ENCODE data around the gene CHIC2.
"Not testable (repeated sequence)": the region's sequence is repeated elsewhere in the genome, so short reads cannot be mapped to it uniquely, and the experiment has no call there.

CHIC2 gene

DNA sequence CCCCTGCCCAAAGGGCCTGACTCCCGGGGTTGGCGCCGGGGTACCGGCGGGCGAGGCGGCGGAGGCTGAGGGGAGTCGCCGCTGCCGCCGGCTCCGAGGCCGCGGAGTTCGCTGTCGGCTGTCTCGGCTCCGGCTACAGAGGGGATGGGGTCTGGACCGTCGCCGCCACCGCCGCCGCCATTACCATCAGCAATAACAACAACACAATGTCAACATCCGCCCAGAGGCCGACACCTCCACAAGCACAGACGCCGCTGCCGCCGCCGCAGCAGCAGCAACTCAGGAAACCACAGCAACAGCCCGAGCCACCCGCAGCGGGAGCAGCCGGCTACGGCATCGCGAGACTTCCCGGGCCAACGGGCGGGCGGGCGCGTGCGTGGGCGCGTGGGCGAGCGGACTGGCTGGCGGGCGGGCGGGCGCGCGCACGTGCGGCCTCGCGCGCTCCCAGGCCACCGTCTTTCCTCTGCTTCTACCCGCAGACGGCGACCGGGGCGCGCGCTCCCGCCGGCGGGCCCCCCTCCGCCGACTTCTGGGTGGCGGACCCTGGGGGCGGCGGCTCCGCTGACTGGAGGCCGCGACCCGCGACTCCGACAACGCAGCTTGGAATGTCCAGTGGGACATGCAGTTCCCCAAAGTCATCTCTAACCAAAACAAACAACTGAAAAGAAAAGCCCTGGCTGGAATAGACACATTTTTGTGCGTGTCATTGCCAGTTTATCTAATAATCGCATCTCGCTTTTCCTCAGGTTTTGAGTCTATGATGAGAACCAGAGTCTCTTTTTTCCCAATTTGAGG is at the start of gene CHIC2:
Gene CHIC2 (minus strand): TSS at position 289 of the 795 bp plus-strand sequence. CDS start 305 bp downstream, outside the sequence.
- peak; percentile 87 for DNase-seq (ENCODE audit: low spot score)

DNA sequence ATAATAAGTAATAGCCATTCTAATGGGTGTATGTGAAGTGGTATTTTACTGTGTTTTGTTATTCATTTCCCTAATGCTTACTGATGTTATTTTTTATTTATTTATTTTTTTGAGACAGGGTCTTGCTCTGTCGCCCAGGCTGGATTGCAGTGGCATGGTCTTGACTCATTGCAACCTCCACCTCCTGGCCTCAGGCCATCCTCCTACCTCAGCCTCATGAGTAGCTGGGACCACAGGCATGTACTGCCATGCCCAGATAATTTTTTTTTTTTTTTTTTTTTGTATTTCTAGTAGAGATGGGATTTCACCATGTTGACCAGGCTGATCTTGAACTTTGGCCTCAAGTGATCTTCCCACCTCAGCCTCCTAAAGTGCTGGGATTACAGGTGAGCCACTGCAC is 48.8 kb upstream of the CHIC2 start:
- DNase-seq (ENCODE audit: low spot score): not testable (repeated sequence)

- no peak for DNase-seq (ENCODE audit: low spot score)
These were observed 45.6 kb upstream of the CHIC2 start for GRCh38 chr4:54110019-54110416.

DNA sequence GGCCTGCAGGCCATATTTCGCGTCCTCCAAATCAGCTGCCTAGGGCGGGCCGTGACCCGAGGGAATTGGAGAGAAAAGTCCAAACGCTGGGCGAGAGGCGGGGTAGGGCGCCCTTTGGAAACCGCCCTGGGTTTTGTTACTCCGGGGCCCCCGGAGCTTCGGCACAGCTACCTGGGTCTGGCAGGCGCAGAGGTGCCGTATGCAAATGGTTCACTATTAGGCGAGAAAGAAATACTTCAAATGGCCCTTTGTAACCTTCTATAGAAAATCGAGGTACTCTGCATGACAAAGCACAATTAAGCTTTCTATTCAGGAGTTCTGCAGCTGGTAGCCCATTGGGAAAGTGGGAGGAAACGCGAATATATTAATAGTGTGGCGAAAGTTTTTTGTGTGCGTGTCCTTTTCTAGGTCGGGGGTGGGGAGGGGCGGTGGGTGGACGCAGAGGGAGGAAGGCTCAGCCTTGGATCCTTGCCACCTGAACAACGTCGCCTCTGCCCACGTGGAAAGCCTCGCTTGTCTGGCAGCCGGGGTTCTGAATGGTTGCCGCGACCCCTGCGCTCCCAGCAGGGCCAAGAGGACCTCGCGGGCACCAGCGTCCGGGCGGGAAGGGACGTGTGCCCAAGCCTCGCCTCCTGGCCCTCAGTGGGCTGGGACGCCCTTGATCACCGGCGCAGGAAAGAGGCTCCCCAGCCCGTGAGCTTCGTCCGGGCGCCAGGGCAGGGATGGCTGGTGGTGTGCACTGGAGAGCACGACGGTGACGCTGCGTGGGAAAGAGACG is 45.0 kb upstream of the CHIC2 start:
- no peak for DNase-seq (ENCODE audit: low spot score)

GRCh38 chr4:54107951-54108748 is 43.7 kb upstream of the CHIC2 start:
- no peak for DNase-seq (ENCODE audit: low spot score)

DNA sequence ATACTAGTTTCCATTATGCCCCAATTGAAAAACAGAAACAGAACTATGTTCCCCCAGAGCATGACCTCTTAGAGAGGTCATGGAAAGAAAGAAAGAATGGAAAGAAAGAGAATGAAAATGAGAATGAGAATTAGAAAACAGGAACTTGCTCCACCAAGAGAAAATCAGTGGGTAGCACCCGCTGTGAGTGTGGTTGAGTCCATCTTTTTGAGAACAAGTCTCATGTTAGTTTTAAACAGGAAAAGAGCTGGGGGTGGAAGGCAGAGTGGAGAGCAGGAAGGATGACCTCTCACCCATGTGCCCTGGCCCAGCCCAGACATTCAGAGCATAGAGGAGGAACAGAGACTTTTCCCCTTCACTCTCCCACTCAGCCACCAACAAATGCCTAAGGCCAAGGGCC is 40.5 kb upstream of the CHIC2 start:
- DNase-seq (ENCODE audit: low spot score): no peak

- no peak for DNase-seq (ENCODE audit: low spot score)
These were observed 38.8 kb upstream of the CHIC2 start for GRCh38 chr4:54103190-54103574.

DNA sequence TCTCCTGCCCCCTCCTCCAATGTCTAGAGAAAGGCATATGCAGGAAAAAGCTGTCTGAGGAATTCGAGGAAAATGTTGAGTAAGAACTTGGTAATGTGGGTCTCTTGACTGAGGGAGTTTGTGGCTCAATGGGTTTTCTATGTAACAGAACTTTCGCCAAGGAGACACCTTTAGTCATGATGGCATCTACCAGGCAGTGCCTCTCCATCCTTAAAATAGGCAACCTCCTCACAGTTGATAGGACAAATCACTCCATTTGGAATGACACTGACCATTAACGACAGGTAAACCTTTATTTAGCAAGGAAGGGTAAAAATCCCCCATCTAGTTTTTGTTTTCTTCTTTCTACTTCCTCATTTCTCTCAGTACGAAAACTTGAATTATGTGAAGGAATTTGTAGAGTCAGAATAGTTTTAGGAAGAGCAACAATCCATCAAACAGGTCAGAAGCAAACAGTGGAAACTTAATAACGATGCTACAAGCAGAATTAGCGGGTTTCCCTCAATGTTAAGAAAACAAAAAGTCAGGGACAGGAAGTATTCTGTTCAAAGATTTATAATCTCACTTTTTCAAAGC is 38.2 kb upstream of the CHIC2 start:
- DNase-seq (ENCODE audit: low spot score): no peak

DNA sequence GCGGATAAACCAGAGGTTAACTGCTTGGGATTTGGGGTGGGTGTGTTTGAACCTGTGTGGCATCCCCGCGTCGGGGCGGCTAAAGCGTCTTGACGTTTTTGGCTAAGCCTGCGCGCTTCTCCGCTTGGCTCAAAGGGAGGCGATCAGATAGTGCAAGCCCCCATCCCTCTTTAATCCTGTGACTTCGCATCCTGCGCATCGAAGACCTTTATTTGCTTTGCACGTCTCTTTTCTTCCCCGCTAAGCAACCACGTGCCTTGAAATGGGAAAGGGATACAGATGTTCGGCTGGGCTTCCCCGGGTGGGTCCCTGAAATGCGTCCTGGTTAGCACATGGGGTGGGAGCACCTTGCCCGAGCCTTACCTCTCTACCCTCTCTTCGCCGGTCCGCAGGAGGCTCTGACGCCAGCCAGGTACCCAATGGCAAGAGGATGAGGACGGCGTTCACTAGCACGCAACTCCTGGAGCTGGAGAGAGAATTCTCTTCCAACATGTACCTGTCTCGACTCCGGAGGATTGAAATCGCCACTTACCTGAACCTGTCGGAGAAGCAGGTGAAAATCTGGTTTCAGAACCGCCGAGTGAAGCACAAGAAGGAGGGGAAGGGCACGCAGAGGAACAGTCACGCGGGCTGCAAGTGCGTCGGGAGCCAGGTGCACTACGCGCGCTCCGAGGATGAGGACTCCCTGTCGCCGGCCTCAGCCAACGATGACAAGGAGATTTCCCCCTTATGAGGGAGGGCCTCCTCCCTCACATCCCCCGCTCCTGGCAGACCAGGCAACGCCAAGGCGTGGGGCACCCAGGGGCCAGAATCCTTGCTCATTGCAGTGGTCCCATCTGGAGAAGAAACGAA is 37.0 kb upstream of the CHIC2 start:
- no peak for DNase-seq (ENCODE audit: low spot score)

GRCh38 chr4:54100595-54101189 is 36.3 kb upstream of the CHIC2 start:
- DNase-seq (ENCODE audit: low spot score): no peak

DNA sequence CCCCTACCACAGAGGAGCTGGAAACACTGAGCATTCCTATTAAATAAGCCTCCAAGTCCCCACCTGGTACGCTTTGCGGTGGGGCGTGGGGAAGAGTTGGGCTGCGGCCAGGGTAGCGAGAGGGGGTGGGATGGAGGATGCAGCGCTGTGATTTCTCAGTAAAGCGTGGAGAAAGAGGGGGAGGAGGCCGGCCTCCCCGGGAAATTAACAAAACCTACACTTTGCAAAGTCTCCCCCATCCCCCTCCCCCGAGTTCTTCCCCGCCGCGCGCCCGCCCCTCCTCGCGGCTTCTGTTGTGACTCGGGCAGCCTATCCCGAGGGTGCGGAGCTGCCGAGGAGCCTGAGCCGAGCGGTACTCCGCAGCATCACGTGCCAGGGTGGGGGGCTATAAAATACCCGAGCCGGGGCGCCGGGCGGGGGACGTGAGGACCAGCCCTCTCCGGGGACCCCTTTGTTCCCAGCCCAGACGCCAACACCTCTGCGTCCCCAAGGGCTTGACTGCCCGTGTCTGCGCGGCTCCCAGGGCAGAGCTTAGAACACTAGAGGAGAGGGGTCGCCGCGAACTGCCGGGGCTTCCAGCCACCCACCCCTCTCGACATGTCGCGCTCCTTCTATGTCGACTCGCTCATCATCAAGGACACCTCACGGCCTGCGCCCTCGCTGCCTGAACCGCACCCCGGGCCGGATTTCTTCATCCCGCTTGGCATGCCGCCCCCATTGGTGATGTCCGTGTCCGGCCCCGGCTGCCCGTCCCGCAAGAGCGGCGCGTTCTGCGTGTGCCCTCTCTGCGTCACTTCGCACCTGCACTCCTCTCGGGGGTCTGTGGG is 35.6 kb upstream of the CHIC2 start, which contains the start of gene GSX2:
Gene GSX2 (plus strand): TSS at position 416 of the 827 bp plus-strand sequence. CDS start 182 bp downstream, at position 598.
- no peak for DNase-seq (ENCODE audit: low spot score)

GRCh38 chr4:54099287-54099747 is 34.9 kb upstream of the CHIC2 start:
- peak; percentile 5 for DNase-seq (ENCODE audit: low spot score)

DNA sequence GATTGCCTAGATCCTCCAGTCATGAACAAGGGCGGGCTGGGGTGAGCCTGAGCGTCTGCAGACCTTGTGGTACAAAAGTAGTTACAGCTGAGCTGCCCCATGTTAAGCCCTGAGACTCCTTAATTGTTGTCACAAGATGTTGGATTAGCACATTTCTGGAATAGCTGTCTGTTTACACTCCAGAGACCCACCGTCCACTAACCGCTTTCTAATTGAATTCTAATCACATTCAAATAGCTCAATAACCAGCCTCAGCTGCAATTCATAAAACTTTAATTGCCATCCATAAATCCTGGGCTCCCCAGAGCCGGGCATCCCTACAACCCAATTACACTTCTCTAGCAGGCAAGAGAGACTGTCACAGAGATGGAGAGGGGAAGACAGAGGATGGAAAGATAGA is 34.0 kb upstream of the CHIC2 start:
- peak; percentile 14 for DNase-seq (ENCODE audit: low spot score)

DNA sequence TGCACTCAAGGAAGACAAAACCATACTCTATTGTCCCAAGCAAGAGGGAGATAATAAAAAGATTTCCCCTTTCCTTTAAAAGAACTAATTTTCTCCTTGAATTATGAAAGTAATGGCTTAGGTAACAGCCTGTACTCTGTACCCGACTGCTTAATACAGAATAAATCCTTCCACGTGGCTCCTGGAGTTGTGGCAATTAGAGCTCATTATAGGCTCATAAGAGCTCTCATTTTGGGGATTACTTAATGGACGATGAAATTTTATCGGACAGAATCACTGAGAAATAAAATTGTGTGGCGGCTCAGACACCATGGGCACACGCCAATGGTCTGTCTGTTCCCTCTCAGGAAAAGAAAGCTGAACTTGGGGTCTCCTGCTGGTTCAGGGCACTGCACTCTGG is 32.7 kb upstream of the CHIC2 start:
- DNase-seq (ENCODE audit: low spot score): no peak

DNA sequence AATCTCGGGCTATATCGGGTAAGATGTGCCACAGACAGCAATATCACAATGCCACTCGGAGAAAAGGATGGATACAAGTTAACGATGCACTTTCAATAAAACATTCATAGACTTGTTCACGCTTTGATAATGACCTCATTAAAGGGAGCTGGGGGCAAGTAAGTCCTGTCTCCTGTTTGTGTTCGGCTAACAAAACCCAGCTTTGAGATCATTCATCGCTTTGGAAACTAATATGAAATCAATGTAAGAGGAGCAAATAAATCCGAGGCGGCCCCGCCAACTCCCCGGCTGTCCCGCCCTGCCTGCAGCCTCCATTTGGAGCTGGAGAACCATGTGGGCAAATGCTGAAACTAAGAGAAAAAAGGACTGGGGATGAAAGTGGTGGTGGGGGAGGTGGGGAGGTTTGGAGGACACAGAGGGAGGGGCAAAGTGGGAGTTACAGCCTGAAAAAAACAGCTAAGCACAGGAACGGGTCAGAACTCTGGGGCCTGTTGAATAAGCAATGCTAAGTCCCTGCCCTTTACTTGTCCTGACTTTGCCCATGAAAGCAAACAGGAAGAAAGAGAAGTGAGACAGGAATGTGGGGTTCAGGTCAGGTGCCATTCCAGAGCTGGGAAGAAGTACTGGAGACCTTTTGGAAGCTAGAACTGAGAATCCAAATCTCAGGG is 32.0 kb upstream of the CHIC2 start:
- no peak for DNase-seq (ENCODE audit: low spot score)

GRCh38 chr4:54095110-54095825 is 30.9 kb upstream of the CHIC2 start:
- no peak for DNase-seq (ENCODE audit: low spot score)

GRCh38 chr4:54094451-54094850 is 30.0 kb upstream of the CHIC2 start:
- no peak for DNase-seq (ENCODE audit: low spot score)

Measured in SW480 (cell line).